Measurements from ENCODE around the gene LRRN4CL.
"Not testable (repeated sequence)": the region's sequence is repeated elsewhere in the genome, so short reads cannot be mapped to it uniquely, and the experiment has no call there.

Gene LRRN4CL

GRCh38 chr11:62689421-62690183, at the start of gene LRRN4CL:
Gene LRRN4CL, minus strand, starts transcription at chr11:62689530. Its CDS starts 1,022 bp downstream, at chr11:62688508.
- Mint-ChIP-seq H3K27ac (no peak within 1 kb of the TSS), H3K9me3 (ENCODE audit: low read depth) (no peaks in the 10 kb centered on the region), H3K4me1 (ENCODE audit: low read depth) (peaks cover under 1% of the 10 kb centered on the region), H3K4me3 (no peak within 1 kb of the TSS), H3K36me3 (peaks cover 2% of the 10 kb centered on the region), H3K27me3 (peaks cover 2% of the 10 kb centered on the region)

- Mint-ChIP-seq H3K4me3 (no peak overlapping the region), H3K36me3 (peaks cover 7% of the 10 kb centered on the region), H3K4me1 (ENCODE audit: low read depth) (peaks cover 7% of the 10 kb centered on the region), H3K9me3 (ENCODE audit: low read depth) (no peaks in the 10 kb centered on the region), H3K27ac (peak overlapping the region; percentile 34), H3K27me3 (no peaks in the 10 kb centered on the region)
Measured at GRCh38 chr11:62737196-62737595, 47.9 kb upstream of the LRRN4CL start.

- Mint-ChIP-seq H3K36me3 (peaks cover 5% of the 10 kb centered on the region), H3K27me3 (no peaks in the 10 kb centered on the region), H3K4me1 (ENCODE audit: low read depth) (peaks cover 25% of the 10 kb centered on the region), H3K9me3 (ENCODE audit: low read depth) (no peaks in the 10 kb centered on the region), H3K4me3 (no peak overlapping the region), H3K27ac (peak overlapping the region; percentile 79)
Measured at GRCh38 chr11:62732830-62733229, 43.5 kb upstream of the LRRN4CL start.

GRCh38 chr11:62730076-62730475, 40.7 kb upstream of the LRRN4CL start:
- H3K27ac Mint-ChIP-seq = peak overlapping the region; percentile 22
- H3K4me1 Mint-ChIP-seq (ENCODE audit: low read depth) = peaks cover 33% of the 10 kb centered on the region

GRCh38 chr11:62728171-62728988, 39.0 kb upstream of the LRRN4CL start, which contains the start of gene TTC9C:
Gene TTC9C, plus strand, starts transcription at chr11:62728486. Its CDS starts 363 bp downstream, at chr11:62728849.
- peak within 1 kb of the TSS; percentile 98 for H3K27ac Mint-ChIP-seq
- peaks cover 19% of the 10 kb centered on the region for H3K36me3 Mint-ChIP-seq
- peak within 1 kb of the TSS; percentile 96 for H3K4me3 Mint-ChIP-seq
- no peaks in the 10 kb centered on the region for H3K9me3 Mint-ChIP-seq (ENCODE audit: low read depth)
- peaks cover 48% of the 10 kb centered on the region for H3K4me1 Mint-ChIP-seq (ENCODE audit: low read depth)
- H3K27me3 Mint-ChIP-seq = no peaks in the 10 kb centered on the region

More at GRCh38 chr11:62730076-62730475, 40.7 kb upstream of the LRRN4CL start:
- H3K27me3 Mint-ChIP-seq; H3K9me3 Mint-ChIP-seq (ENCODE audit: low read depth): not testable (repeated sequence)
- peaks cover 12% of the 10 kb centered on the region for H3K36me3 Mint-ChIP-seq
- H3K4me3 Mint-ChIP-seq = peak overlapping the region; percentile 76

GRCh38 chr11:62727872-62728170, 38.5 kb upstream of the LRRN4CL start:
- Mint-ChIP-seq H3K9me3 (ENCODE audit: low read depth) (no peaks in the 10 kb centered on the region), H3K27ac (peak overlapping the region; percentile 98), H3K4me1 (ENCODE audit: low read depth) (peaks cover 46% of the 10 kb centered on the region), H3K4me3 (peak overlapping the region; percentile 96), H3K27me3 (no peaks in the 10 kb centered on the region), H3K36me3 (peaks cover 15% of the 10 kb centered on the region)

- Mint-ChIP-seq H3K27ac (peak within 1 kb of the TSS; percentile 98), H3K4me3 (peak within 1 kb of the TSS; percentile 96), H3K27me3 (no peaks in the 10 kb centered on the region), H3K36me3 (peaks cover 20% of the 10 kb centered on the region), H3K9me3 (ENCODE audit: low read depth) (no peaks in the 10 kb centered on the region), H3K4me1 (ENCODE audit: low read depth) (peaks cover 49% of the 10 kb centered on the region)
Measured at GRCh38 chr11:62727165-62727871, 38.0 kb upstream of the LRRN4CL start, which contains the start of gene HNRNPUL2. Gene HNRNPUL2, minus strand, starts transcription at chr11:62727457. Its CDS starts 301 bp downstream, at chr11:62727156.

- Mint-ChIP-seq H3K4me3 (peak overlapping the region; percentile 96), H3K27me3 (no peaks in the 10 kb centered on the region), H3K4me1 (ENCODE audit: low read depth) (peaks cover 54% of the 10 kb centered on the region), H3K27ac (peak overlapping the region; percentile 98), H3K36me3 (peaks cover 20% of the 10 kb centered on the region), H3K9me3 (ENCODE audit: low read depth) (no peaks in the 10 kb centered on the region)
Measured at GRCh38 chr11:62726915-62727164, 37.5 kb upstream of the LRRN4CL start.

- no peaks in the 10 kb centered on the region for H3K9me3 Mint-ChIP-seq (ENCODE audit: low read depth)
- H3K4me1 Mint-ChIP-seq (ENCODE audit: low read depth) = peaks cover 55% of the 10 kb centered on the region
- H3K27ac Mint-ChIP-seq = peak overlapping the region; percentile 86
- peak overlapping the region; percentile 96 for H3K4me3 Mint-ChIP-seq
- peaks cover 20% of the 10 kb centered on the region for H3K36me3 Mint-ChIP-seq
- H3K27me3 Mint-ChIP-seq = no peaks in the 10 kb centered on the region
Measured at GRCh38 chr11:62726156-62726914, 37.0 kb upstream of the LRRN4CL start.

- peak overlapping the region; percentile 96 for H3K4me3 Mint-ChIP-seq
- peak overlapping the region; percentile 86 for H3K27ac Mint-ChIP-seq
- H3K27me3 Mint-ChIP-seq = no peaks in the 10 kb centered on the region
- peaks cover 56% of the 10 kb centered on the region for H3K4me1 Mint-ChIP-seq (ENCODE audit: low read depth)
- H3K36me3 Mint-ChIP-seq = peaks cover 20% of the 10 kb centered on the region
- H3K9me3 Mint-ChIP-seq (ENCODE audit: low read depth) = no peaks in the 10 kb centered on the region
Measured at GRCh38 chr11:62725646-62726045, 36.3 kb upstream of the LRRN4CL start.

GRCh38 chr11:62724171-62724570, 34.8 kb upstream of the LRRN4CL start:
- H3K4me1 Mint-ChIP-seq (ENCODE audit: low read depth) = peaks cover 58% of the 10 kb centered on the region
- H3K27ac Mint-ChIP-seq = peak overlapping the region; percentile 62
- peaks cover 24% of the 10 kb centered on the region for H3K36me3 Mint-ChIP-seq
- no peaks in the 10 kb centered on the region for H3K27me3 Mint-ChIP-seq
- no peaks in the 10 kb centered on the region for H3K9me3 Mint-ChIP-seq (ENCODE audit: low read depth)
- H3K4me3 Mint-ChIP-seq = peak overlapping the region; percentile 96

- Mint-ChIP-seq H3K27ac (peak overlapping the region; percentile 73), H3K4me3 (no peak overlapping the region), H3K9me3 (ENCODE audit: low read depth) (no peaks in the 10 kb centered on the region), H3K4me1 (ENCODE audit: low read depth) (peaks cover 61% of the 10 kb centered on the region), H3K27me3 (no peaks in the 10 kb centered on the region), H3K36me3 (peaks cover 28% of the 10 kb centered on the region)
Measured at GRCh38 chr11:62721994-62722393, 32.7 kb upstream of the LRRN4CL start.

GRCh38 chr11:62719302-62719978, 30.1 kb upstream of the LRRN4CL start:
- peaks cover 24% of the 10 kb centered on the region for H3K36me3 Mint-ChIP-seq
- no peaks in the 10 kb centered on the region for H3K9me3 Mint-ChIP-seq (ENCODE audit: low read depth)
- H3K4me1 Mint-ChIP-seq (ENCODE audit: low read depth) = peaks cover 58% of the 10 kb centered on the region
- peak overlapping the region; percentile 78 for H3K27ac Mint-ChIP-seq
- no peaks in the 10 kb centered on the region for H3K27me3 Mint-ChIP-seq
- H3K4me3 Mint-ChIP-seq = no peak overlapping the region

- peak overlapping the region; percentile 64 for H3K27ac Mint-ChIP-seq
- no peak overlapping the region for H3K4me3 Mint-ChIP-seq
- peaks cover 55% of the 10 kb centered on the region for H3K4me1 Mint-ChIP-seq (ENCODE audit: low read depth)
- no peaks in the 10 kb centered on the region for H3K27me3 Mint-ChIP-seq
- H3K9me3 Mint-ChIP-seq (ENCODE audit: low read depth) = no peaks in the 10 kb centered on the region
- peaks cover 22% of the 10 kb centered on the region for H3K36me3 Mint-ChIP-seq
Measured at GRCh38 chr11:62716816-62717215, 27.5 kb upstream of the LRRN4CL start.

Measured in activated naive CD8-positive, alpha-beta T cell (primary cell).